HG02852 (cell line): Measurements from ENCODE around the gene CHST11.
"Not testable (repeated sequence)": the region's sequence is repeated elsewhere in the genome, so short reads cannot be mapped to it uniquely, and the experiment has no call there.

ENCODE experiments used
- ATAC-seq: cut with Tn5 transposase; IDR thresholded peaks from one replicate; pipeline ENCODE4 v1.9.1; 2021; ENCODE audit warnings: mild to moderate bottlenecking, moderate library complexity; ENCODE audit not compliant: unreplicated experiment

The CHST11 gene

DNA sequence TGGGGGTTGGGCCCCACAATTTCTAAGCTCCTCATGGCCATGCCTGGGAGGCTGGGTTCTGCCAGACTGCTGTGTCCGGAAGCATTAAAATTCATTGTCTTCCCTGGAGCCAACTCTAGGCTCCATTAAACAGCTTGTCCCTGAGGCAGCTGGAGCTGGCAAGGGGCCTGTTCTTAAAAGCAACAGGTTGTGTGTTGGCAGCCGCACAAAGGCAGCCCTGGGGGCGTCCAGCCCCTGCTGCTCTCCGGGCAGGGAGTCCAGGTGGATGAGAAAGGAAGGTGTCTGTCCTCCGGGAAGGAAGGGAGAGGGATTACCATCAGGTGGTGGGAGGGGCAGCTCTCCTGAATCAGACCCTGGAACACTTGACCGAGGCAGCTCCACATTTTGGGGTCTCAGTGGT, 98.9 kb downstream of the CHST11 start:
- no peak for ATAC-seq

GRCh38 chr12:104557488-104558195, 100.9 kb downstream of the CHST11 start:
- ATAC-seq, result no peak

DNA sequence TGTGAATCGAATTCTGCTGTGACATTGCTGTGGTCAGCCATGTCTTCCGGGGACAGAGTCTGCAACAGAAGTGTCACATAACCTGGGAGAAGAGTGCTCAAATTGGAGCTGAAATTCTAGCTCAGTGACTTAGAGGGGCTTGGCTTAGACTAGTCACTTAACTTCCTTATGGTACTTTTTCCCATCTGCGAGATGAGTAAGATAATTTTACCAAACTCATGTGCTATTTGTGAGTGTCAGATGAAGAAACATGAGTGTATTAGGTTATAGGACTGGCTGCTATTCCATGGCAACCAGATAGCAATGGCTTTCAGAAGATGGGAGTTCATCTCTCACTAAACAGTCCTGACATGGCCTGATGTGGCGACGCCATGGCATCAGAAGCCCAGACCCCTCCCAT, 104.1 kb downstream of the CHST11 start:
- ATAC-seq, result no peak

DNA sequence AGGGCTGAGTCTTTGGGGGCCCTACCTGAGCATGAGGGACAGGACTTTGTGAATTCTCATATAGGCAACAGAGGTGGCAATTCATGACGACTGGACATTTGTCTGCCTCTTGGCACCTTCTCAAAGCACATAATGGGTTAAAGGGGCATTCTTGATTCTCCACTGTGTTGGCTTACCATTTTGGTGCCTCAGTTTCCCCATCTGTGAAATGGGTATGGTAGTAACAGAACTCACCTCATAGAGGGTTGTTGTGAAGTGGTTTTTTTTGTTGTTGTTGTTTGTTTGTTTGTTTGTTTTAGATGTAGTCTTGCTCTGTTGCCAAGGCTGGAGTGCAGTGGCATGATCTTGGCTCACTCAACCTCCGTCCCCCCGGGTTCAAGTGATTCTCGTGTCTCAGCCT, 106.0 kb downstream of the CHST11 start:
- no peak for ATAC-seq

DNA sequence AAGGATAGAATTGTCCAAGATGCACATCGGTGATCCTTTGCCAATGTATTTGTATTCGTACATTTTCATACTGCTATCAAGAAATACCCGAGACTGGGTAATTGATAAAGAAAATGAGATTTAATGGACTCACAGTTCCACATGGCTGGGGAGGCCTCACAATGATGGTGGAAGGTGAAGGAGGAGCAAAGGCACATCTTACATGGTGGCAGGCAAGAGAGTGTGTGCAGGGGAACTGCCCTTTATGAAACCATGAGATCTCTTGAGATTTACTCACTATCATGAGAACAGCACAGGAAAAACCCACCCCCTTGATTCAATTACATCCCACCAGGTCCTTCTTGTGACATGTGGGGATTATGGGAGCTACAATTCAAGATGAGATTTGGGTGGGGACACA, 107.9 kb downstream of the CHST11 start:
- ATAC-seq, result not testable (repeated sequence)

DNA sequence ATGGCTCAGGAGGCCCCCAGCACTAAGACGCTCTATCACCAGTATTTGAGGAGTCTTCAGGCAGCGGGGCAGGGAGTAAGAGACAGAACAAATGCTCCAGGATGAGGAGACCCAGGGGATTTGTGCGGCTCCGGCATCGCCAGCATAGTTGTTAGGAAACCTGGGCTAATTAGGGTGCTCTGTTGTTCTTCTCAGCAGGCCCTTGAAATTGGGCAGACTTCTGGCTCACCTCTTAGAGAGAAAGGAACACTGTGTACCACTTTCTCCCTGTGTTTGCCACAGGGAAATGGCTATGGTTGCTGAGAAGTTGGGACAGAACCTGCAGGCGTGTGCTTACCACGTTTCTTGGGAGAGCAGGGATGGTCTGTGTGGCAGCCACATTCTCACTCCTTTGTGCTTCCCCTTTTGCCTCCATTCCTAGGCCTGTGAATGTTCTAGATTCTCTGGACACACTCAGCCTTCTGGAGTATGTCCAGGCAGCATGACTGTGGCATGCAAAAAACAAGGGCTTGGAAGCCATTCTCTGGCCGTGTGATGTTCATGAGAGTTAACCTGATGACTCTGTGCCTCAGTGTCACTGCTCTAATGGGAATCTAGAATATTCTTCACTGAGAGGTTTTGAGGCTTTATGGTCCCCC, 109.0 kb downstream of the CHST11 start:
- ATAC-seq, result no peak

DNA sequence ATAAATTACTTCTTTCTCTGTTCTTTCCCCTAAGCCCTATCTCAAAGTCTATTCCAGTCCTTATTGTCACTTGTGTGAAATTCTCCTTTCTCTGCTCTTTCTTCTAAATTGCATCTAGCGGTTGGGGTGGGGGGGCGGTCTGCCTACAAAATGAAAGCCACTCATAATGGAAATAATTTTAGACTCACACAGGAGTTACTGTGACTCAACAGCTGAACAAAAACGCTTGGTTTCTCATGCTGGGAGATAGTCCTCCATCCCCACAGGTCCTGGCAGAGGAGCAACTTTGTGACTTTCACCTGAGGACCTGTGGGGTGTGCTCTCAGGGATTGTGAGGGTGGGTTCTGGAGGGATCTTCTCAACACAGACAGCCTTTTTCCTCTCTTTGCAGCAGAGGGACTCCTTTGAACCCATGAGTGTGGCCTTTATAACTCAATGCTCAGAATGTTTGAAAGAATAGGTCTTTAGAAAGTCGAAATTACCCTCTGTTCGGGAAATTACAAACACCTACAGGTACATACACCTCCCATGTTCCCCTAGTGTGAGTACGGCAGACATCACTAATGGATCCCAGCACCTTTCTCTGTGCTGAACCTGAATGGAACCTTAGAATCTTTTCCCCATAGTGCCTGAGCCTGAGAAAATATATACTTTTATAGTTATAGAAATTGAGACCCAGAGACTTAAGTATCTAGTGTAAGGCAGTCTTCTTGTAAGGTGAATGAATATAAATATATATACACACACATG, 109.7 kb downstream of the CHST11 start:
- no peak for ATAC-seq

GRCh38 chr12:104567832-104568486, 111.2 kb downstream of the CHST11 start:
- no peak for ATAC-seq

DNA sequence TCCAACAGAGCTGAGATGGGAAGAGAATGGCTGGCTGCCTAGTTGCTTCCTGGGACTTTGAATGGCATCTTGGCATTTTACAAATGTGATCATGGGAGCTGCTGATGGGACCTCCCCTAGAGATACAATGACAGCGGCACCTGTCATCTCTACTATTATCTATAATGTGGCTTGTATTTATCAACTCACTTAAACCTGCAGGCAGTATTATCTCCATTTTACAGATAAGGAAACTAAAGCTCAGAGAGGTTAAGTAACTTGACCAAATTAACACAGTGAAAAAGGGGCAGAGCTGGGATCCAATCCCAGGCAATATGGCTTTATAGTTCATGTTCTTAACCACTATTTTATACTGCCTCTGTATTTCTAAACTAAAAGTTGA, 111.7 kb downstream of the CHST11 start:
- no peak for ATAC-seq

- ATAC-seq, result no peak
Measured at GRCh38 chr12:104568935-104569334, 112.2 kb downstream of the CHST11 start.

GRCh38 chr12:104569346-104570173, 112.8 kb downstream of the CHST11 start:
- peak; percentile 80 for ATAC-seq

DNA sequence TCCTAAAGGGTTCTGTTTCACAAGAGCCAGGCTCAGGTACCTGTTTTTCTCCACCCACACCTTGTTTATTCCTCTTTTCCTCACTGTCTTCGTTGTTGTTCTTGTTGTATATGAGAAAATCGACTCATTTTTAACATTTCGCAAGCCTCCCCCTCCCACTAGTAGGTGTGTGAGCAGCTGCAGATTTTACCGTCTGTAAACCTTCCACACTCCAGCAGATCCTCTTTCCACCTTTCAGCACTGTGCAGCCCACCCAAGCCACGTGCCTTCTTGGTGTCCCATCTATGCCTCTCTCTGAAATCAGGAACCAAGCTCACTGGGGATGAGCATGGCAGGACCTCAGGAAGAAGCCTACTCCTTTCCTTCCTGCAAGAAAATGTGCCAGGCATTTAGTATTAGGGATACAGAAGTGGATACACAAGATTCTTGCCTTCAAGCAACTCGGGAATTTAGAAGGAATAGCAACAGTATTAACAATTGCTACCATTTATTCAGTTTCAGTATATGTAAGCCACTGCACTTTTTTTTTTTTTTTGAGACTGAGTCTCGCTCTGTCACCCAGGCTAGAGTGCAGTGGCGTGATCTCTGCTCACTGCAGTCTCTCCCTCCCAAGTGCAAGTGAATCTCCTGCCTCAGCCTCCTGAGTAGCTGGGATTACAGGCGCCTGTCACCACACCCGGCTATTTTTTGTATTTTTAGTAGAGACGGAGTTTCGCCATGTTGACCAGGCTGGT, 113.6 kb downstream of the CHST11 start:
- peak; percentile 21 for ATAC-seq

- no peak for ATAC-seq
Measured at GRCh38 chr12:104571328-104571727, 114.6 kb downstream of the CHST11 start.

- not testable (repeated sequence) for ATAC-seq
Measured at GRCh38 chr12:104574353-104574752, 117.6 kb downstream of the CHST11 start.

DNA sequence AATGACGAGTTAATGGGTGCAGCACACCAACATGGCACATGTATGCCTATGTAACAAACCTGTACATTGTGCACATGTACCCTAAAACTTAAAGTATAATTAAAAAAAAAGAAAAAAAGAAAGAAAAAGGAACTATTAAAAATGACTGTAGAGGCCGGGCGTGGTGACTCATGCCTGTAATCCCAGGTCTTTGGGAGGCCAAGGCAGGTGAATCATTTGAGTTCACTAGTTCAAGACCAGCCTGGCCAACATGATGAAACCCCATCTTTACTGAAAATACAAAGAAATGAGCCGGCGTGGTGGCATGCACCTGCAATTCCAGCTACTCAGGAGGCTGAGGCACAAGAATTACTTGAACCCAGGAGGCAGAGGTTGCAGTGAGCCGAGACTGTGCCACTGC, 118.0 kb downstream of the CHST11 start:
- not testable (repeated sequence) for ATAC-seq

DNA sequence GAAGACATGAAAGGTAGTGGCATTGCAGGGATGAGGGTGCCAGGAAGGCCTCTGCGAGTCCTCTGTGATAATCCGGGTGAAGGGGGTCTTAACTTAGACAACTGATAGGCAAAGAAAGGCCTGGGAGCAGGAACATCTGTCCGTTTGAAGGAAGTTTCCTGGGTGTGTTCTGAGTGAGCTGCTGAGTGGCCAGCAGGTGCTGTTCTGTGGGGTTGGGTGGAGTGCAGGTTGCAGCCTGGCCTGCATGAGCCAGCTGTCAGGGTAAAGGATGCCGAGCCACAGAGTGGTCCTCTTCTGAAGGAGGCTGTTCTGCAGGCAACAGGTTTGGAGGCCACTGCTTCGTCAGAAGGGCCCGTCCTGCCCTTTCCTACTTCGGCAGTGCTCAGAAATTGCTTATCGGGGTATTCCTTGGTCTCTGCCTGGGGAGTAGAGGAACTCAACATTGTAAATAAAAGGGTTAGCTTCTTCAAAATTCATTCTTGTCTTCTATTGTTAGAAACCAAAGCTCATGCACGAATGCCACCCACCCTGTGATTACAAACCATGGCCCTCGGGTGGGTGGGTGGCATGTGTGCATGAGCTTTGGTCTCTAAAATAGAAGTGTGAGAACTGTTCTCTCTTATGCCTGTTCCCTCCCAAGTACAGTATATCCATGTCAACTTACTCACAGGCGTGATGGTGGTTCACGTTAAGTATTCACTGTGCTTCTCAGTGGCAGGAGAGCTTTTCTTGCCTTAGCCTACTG, 118.9 kb downstream of the CHST11 start:
- ATAC-seq, result no peak

GRCh38 chr12:104576187-104576778, 119.5 kb downstream of the CHST11 start:
- ATAC-seq, result no peak

- no peak for ATAC-seq
Measured at GRCh38 chr12:104576980-104577580, 120.3 kb downstream of the CHST11 start.
